Suprapubic skin (tissue), 3 donors: Measurements from ENCODE around the gene SCUBE1.

ENCODE experiments used
- CTCF ChIP-seq, 2 donors: fragments of 200-600 bp in 1 of 2; fragments of 450-650 bp in 1 of 2; sonication (generic) in 1 of 2; IDR thresholded peaks; one replicate each; pipeline ENCODE4 v1.5.1; 2016 to 2019; ENCODE audit warnings: antibody characterized with exemption in 2 of 2, mild to moderate bottlenecking in 1 of 2, moderate library complexity in 1 of 2
- POLR2A ChIP-seq, 2 donors: fragments of 450-650 bp; IDR thresholded peaks; one replicate each; pipeline ENCODE4 v1.6.1; 2017; ENCODE audit warnings: antibody characterized with exemption in 2 of 2, mild to moderate bottlenecking in 2 of 2, moderate library complexity in 2 of 2

GRCh38 chr22:43173976-43174720 is 169.0 kb downstream of the SCUBE1 start:
- TF ChIP-seq CTCF (IDR thresholded peaks at IDR 0.05): no peak
- no peak for TF ChIP-seq POLR2A (IDR thresholded peaks at IDR 0.05)
